Neural cell (in vitro differentiated cells): Measurements from ENCODE around the gene CNKSR2.

ENCODE experiments used
- EP300 ChIP-seq: fragments of 450-650 bp; conservative IDR thresholded peaks from 2 replicates; pipeline ENCODE4 v1.6.1; 2014; ENCODE audit warnings: antibody characterized with exemption, mild to moderate bottlenecking, moderate library complexity; ENCODE audit not compliant: poor library complexity, severe bottlenecking
- EZH2 ChIP-seq: fragments of 200-600, 300-800 bp; shearing (Covaris generic), sonication (generic); IDR thresholded peaks from 2 replicates; pipeline ENCODE4 v1.6.1; 2014; ENCODE audit warnings: antibody characterized with exemption, low read length, borderline replicate concordance, mild to moderate bottlenecking; ENCODE audit not compliant: insufficient read depth, poor library complexity, severe bottlenecking
- TF ChIP-seq, protein P1 (sequence below): fragments of 450-650 bp; IDR thresholded peaks from 2 replicates; pipeline ENCODE4 v1.5.1; 2014; ENCODE audit warnings: antibody characterized with exemption, mild to moderate bottlenecking, moderate library complexity; ENCODE audit not compliant: poor library complexity, severe bottlenecking

DNA sequence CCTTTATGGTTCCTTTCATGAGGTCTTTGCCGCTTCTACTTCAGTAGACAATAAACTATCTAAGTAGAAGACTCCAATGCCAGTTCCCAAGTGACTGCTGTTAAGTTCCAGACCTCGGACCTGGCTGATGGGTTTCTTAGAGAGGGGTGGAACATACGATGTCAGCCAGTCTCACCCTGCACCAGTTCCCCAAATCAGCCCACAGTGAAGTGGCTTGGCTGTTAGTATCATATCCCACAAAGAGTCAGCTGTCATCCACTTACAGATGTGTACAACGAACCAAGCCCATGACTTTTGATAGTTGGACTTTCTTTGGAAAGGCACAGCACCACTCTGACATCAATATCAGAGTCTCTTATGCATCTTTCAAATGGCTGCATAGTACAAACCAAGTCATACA is 292.0 kb downstream of the CNKSR2 start:
- TF ChIP-seq EZH2 (no peak), EP300 (no peak)
- TF ChIP-seq, protein P1, sequence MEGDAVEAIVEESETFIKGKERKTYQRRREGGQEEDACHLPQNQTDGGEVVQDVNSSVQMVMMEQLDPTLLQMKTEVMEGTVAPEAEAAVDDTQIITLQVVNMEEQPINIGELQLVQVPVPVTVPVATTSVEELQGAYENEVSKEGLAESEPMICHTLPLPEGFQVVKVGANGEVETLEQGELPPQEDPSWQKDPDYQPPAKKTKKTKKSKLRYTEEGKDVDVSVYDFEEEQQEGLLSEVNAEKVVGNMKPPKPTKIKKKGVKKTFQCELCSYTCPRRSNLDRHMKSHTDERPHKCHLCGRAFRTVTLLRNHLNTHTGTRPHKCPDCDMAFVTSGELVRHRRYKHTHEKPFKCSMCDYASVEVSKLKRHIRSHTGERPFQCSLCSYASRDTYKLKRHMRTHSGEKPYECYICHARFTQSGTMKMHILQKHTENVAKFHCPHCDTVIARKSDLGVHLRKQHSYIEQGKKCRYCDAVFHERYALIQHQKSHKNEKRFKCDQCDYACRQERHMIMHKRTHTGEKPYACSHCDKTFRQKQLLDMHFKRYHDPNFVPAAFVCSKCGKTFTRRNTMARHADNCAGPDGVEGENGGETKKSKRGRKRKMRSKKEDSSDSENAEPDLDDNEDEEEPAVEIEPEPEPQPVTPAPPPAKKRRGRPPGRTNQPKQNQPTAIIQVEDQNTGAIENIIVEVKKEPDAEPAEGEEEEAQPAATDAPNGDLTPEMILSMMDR, result no peak
